Measurements from ENCODE around the gene CORO1C.

DNA sequence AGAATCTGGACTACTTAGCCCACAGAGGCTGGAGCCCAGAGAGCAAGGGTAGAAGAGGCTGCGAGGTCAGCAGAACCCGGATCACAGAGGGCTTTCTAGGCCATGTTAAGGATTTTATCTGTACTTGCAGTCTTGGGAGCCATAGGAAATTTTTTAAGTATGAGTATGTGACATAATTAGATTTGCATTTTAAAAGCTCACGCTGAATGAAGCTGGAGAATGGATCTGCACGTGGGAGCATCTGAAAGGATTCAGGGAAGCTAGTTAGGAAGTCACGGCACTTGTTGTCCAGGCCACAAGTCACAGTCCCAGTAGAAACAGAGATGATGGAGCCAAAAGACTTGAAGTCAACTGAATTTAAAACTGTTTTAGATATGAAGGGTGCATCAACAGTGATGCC lies 14.1 kb downstream of the CORO1C start:
- TF ChIP-seq, protein P1, sequence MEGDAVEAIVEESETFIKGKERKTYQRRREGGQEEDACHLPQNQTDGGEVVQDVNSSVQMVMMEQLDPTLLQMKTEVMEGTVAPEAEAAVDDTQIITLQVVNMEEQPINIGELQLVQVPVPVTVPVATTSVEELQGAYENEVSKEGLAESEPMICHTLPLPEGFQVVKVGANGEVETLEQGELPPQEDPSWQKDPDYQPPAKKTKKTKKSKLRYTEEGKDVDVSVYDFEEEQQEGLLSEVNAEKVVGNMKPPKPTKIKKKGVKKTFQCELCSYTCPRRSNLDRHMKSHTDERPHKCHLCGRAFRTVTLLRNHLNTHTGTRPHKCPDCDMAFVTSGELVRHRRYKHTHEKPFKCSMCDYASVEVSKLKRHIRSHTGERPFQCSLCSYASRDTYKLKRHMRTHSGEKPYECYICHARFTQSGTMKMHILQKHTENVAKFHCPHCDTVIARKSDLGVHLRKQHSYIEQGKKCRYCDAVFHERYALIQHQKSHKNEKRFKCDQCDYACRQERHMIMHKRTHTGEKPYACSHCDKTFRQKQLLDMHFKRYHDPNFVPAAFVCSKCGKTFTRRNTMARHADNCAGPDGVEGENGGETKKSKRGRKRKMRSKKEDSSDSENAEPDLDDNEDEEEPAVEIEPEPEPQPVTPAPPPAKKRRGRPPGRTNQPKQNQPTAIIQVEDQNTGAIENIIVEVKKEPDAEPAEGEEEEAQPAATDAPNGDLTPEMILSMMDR (conservative IDR thresholded peaks at IDR 0.05): no peak
- TF ChIP-seq EZH2 (IDR thresholded peaks at IDR 0.05; ENCODE audit: low read depth): no peak

All from PC-9 (cell line).